OCI-LY7 (cell line): Measurements from ENCODE around the gene EFNA2.

ENCODE experiments used
- CTCF ChIP-seq: fragments of 200-600 bp; sonication (generic); conservative IDR thresholded peaks from 2 replicates; pipeline ENCODE4 v1.5.1; 2014; ENCODE audit warnings: mild to moderate bottlenecking, antibody characterized with exemption, low read length, moderate library complexity, mixed read lengths
- EZH2phosphoT487 ChIP-seq: fragments of 200-600 bp; sonication (generic); IDR thresholded peaks from 2 replicates; pipeline ENCODE4 v1.6.1; 2018; ENCODE audit warnings: low read depth, borderline replicate concordance, mild to moderate bottlenecking, mixed run types, antibody characterized with exemption, low read length, moderate library complexity, mixed read lengths

GRCh38 chr19:1286487-1287353 lies 1.0 kb downstream of the EFNA2 start:
- TF ChIP-seq CTCF (no peak), EZH2phosphoT487 (no peak)
